ENCODE measurements around the gene STK32A. TPM values are rescaled to one million over a fixed set of nuclear protein-coding genes. Genes with fewer than 3 reads are reported as not detected.

The STK32A gene
- total RNA-seq, 1 experiment from 2014 or later, result 3.3 TPM

DNA sequence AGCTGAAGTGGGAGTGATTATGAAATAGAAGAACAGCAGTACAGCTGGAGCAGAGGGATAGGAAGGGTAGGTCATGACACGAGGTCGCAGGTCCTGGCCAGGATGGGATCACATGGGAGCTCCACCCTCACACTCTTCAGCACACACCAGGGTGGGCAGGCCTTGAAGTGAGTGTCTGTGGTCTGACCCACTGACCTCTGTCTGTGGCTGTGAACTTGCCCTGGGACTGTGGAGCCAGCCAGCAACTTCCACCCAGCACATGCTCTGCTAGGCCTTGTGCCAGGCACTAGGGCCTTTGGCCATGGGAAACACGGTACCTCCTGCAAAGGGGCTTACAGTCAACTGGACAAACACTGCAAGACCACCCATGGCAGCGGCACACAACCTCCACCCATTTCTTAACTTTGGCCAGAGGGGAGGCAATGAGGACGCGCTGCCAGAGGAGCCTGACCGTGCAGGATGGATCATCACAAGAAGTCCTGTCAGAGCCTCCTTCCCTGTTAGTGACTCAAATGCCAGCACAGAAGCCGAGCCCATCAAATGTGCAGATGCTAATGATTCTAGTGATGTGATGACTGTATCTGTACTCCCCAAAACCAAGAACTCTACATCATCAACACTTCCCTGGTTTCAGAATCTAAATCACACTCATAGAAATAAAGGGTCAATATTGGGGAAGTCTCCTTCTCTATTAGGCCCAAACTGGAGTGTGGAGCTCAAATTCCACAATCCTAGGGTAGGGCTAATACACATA is 161.4 kb downstream of the STK32A start:
- TF ChIP-seq, protein P1, sequence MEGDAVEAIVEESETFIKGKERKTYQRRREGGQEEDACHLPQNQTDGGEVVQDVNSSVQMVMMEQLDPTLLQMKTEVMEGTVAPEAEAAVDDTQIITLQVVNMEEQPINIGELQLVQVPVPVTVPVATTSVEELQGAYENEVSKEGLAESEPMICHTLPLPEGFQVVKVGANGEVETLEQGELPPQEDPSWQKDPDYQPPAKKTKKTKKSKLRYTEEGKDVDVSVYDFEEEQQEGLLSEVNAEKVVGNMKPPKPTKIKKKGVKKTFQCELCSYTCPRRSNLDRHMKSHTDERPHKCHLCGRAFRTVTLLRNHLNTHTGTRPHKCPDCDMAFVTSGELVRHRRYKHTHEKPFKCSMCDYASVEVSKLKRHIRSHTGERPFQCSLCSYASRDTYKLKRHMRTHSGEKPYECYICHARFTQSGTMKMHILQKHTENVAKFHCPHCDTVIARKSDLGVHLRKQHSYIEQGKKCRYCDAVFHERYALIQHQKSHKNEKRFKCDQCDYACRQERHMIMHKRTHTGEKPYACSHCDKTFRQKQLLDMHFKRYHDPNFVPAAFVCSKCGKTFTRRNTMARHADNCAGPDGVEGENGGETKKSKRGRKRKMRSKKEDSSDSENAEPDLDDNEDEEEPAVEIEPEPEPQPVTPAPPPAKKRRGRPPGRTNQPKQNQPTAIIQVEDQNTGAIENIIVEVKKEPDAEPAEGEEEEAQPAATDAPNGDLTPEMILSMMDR (IDR thresholded peaks at IDR 0.05; ENCODE audit: unreplicated experiment), result no peak
- no peaks in the 10 kb centered on the region for H3K4me1 Mint-ChIP-seq (ENCODE audit: insufficient read depth, unreplicated experiment)
- intact Hi-C loops (cut with micrococcal nuclease), result no loop called here
- H3K27ac Mint-ChIP-seq (ENCODE audit: low read depth, unreplicated experiment), result no peak overlapping the region
- H3K4me3 Mint-ChIP-seq (ENCODE audit: unreplicated experiment), result no peak overlapping the region
- H3K36me3 Mint-ChIP-seq (ENCODE audit: insufficient read depth, unreplicated experiment), result no peaks in the 10 kb centered on the region
- CTCF ChIA-PET, result interaction anchor here (0.6 to 8.3 kb wide), 7 partner anchors 9 to 868 kb away, joined by 3 to 78 read pairs (median 3); partner anchors contain the start of gene DPYSL3
- no TSS peak for BruUV-seq (replicated peaks)
- H3K9me3 Mint-ChIP-seq (ENCODE audit: unreplicated experiment), result no peaks in the 10 kb centered on the region
- DNase-seq (ENCODE audit: unreplicated experiment), result no peak
- H3K27me3 Mint-ChIP-seq (ENCODE audit: insufficient read depth, unreplicated experiment), result no peaks in the 10 kb centered on the region
- POLR2A ChIA-PET, result no interaction called here

DNA sequence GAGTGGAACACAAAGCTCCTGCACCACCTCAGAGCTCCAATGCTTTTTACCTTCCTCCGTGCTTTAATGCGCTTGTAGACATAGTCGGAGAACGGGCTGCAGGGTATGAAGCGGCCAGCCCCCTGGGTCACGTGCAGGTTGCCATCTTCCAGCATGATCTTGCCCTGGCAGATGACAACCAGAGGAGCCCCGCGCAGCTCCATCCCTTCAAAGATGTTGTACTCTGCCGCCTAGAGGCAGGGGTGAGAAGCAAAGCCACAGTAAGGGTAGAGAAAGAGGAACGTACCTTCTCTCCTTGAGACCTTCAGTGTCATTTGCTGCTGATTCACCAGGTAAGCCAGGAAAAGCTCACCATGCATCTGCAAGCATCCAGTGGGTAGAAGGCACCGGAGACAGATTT is 162.8 kb downstream of the STK32A start:
- Mint-ChIP-seq H3K36me3 (ENCODE audit: insufficient read depth, unreplicated experiment) (no peaks in the 10 kb centered on the region), H3K27me3 (ENCODE audit: insufficient read depth, unreplicated experiment) (no peaks in the 10 kb centered on the region), H3K9me3 (ENCODE audit: unreplicated experiment) (no peaks in the 10 kb centered on the region), H3K4me3 (ENCODE audit: unreplicated experiment) (no peak overlapping the region), H3K4me1 (ENCODE audit: insufficient read depth, unreplicated experiment) (no peaks in the 10 kb centered on the region), H3K27ac (ENCODE audit: low read depth, unreplicated experiment) (no peak overlapping the region)
- intact Hi-C loops (cut with micrococcal nuclease), result no loop called here
- ChIA-PET POLR2A (no interaction called here), CTCF (interaction anchor here (0.6 to 4.2 kb wide), 6 partner anchors 28 to 864 kb away, joined by 3 to 20 read pairs (median 8); no protein-coding TSS in a partner anchor)
- no TSS peak for BruUV-seq (replicated peaks)
- no peak for DNase-seq (ENCODE audit: unreplicated experiment)
- TF ChIP-seq, protein P1 (IDR thresholded peaks at IDR 0.05; ENCODE audit: unreplicated experiment), result no peak

DNA sequence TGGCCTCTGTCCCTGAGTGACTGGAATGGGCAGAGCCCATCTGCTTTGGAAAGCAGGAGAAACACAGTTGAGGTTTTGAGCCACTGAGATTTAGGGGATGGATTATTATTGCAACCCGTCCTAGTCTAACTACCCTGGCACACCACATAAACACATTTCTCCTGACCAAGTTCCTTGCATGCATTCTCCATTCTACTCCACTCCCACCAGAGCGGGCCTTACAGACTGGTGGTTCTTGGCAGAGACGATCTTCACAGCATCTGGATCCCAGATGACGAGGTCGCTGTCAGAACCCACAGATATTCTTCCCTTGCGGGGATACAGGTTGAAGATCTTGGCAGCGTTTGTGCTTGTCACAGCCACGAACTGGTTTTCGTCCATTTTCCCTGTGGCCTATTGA is 164.0 kb downstream of the STK32A start:
- intact Hi-C loops (cut with micrococcal nuclease), result no loop called here
- CTCF ChIA-PET, result interaction anchor here (0.6 to 4.2 kb wide), 5 partner anchors 29 to 166 kb away, joined by 3 to 20 read pairs (median 3); no protein-coding TSS in a partner anchor
- no TSS peak for BruUV-seq (replicated peaks)
- POLR2A ChIA-PET, result interaction anchor here (0.7 kb wide), 1 partner anchor 166 kb away, joined by 3 read pairs; no protein-coding TSS in a partner anchor
- no peaks in the 10 kb centered on the region for H3K36me3 Mint-ChIP-seq (ENCODE audit: insufficient read depth, unreplicated experiment)
- no peaks in the 10 kb centered on the region for H3K27me3 Mint-ChIP-seq (ENCODE audit: insufficient read depth, unreplicated experiment)
- no peaks in the 10 kb centered on the region for H3K9me3 Mint-ChIP-seq (ENCODE audit: unreplicated experiment)
- DNase-seq (ENCODE audit: unreplicated experiment), result no peak
- H3K4me3 Mint-ChIP-seq (ENCODE audit: unreplicated experiment), result no peak overlapping the region
- no peak overlapping the region for H3K27ac Mint-ChIP-seq (ENCODE audit: low read depth, unreplicated experiment)
- peaks cover 10% of the 10 kb centered on the region for H3K4me1 Mint-ChIP-seq (ENCODE audit: insufficient read depth, unreplicated experiment)
- TF ChIP-seq, protein P1 (IDR thresholded peaks at IDR 0.05; ENCODE audit: unreplicated experiment), result no peak

DNA sequence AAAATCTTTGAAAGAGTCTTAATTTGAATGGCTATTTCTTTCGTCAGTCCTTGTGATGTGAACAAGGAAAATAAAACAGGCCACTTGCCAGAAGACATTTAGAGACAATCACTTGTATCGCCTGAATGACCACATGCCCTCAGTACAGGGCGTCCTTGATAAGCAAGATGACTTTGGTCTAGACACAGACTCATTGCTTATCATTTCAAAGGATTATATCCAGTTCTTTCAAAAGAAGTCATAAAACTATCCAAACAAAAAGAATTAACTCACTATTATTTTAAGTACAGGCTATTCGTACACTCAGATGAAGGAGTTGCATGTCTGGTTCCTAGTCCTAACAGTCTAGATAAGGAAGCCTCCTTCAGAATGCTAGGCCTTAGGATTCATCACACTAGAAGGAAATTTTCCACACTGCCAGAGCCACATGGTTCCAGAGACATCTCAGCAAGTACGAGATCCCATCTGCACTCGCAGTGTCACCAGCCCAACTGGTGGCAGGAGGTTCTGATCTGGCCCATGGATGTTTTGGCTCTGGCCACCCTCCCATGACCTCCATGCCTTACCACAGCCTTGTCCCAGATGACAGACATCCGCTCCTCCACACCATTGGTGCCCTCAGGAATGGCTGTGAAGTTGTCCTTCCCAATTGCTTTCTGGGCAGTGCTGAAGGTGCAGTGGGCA is 165.4 kb downstream of the STK32A start:
- no peaks in the 10 kb centered on the region for H3K36me3 Mint-ChIP-seq (ENCODE audit: insufficient read depth, unreplicated experiment)
- no peaks in the 10 kb centered on the region for H3K27me3 Mint-ChIP-seq (ENCODE audit: insufficient read depth, unreplicated experiment)
- POLR2A ChIA-PET, result no interaction called here
- no peak overlapping the region for H3K4me3 Mint-ChIP-seq (ENCODE audit: unreplicated experiment)
- intact Hi-C loops (cut with micrococcal nuclease), result no loop called here
- H3K27ac Mint-ChIP-seq (ENCODE audit: low read depth, unreplicated experiment), result no peak overlapping the region
- no peaks in the 10 kb centered on the region for H3K9me3 Mint-ChIP-seq (ENCODE audit: unreplicated experiment)
- TF ChIP-seq, protein P1 (IDR thresholded peaks at IDR 0.05; ENCODE audit: unreplicated experiment), result no peak
- CTCF ChIA-PET, result interaction anchor here (0.8 to 1.3 kb wide), 8 partner anchors 8 to 179 kb away, joined by 3 to 10 read pairs (median 4); no protein-coding TSS in a partner anchor
- BruUV-seq (replicated peaks), result no TSS peak
- peaks cover 20% of the 10 kb centered on the region for H3K4me1 Mint-ChIP-seq (ENCODE audit: insufficient read depth, unreplicated experiment)
- DNase-seq (ENCODE audit: unreplicated experiment), result no peak

Data from MCF 10A (cell line).